Measurements from ENCODE around the gene DAO.

DAO gene

GRCh38 chr12:108876550-108876949 lies 3.3 kb upstream of the DAO start:
- DNase-seq = no peak

GRCh38 chr12:108881953-108882352 lies 2.1 kb downstream of the DAO start:
- no peak for DNase-seq

- DNase-seq = peak in 1 of 2 experiments; percentile 3
These were observed 4.5 kb downstream of the DAO start for GRCh38 chr12:108884116-108885012.

GRCh38 chr12:108886873-108887629 lies 7.2 kb downstream of the DAO start:
- DNase-seq = no peak

GRCh38 chr12:108888031-108888430 lies 8.1 kb downstream of the DAO start:
- DNase-seq = no peak

- no peak for DNase-seq
These were observed 10.3 kb downstream of the DAO start for GRCh38 chr12:108890208-108890607.

GRCh38 chr12:108895220-108895802 lies 15.4 kb downstream of the DAO start:
- DNase-seq = no peak

- DNase-seq = no peak
These were observed 16.4 kb downstream of the DAO start for GRCh38 chr12:108896336-108896735.

GRCh38 chr12:108896817-108897216 lies 16.9 kb downstream of the DAO start:
- no peak for DNase-seq

GRCh38 chr12:108899145-108899544 lies 19.3 kb downstream of the DAO start:
- DNase-seq = no peak

- DNase-seq = no peak
These were observed 25.8 kb downstream of the DAO start for GRCh38 chr12:108905725-108906124.

GRCh38 chr12:108906971-108907370 lies 27.1 kb downstream of the DAO start:
- DNase-seq = no peak

- no peak for DNase-seq
These were observed 28.0 kb downstream of the DAO start for GRCh38 chr12:108907839-108908351.

- no peak for DNase-seq
These were observed 30.4 kb downstream of the DAO start for GRCh38 chr12:108910336-108910735.

- no peak for DNase-seq
These were observed 32.0 kb downstream of the DAO start for GRCh38 chr12:108911915-108912314.

- no peak for DNase-seq
These were observed 32.5 kb downstream of the DAO start for GRCh38 chr12:108912361-108912760.

GRCh38 chr12:108914121-108914531 lies 34.2 kb downstream of the DAO start:
- no peak for DNase-seq

- DNase-seq = no peak
These were observed 35.8 kb downstream of the DAO start for GRCh38 chr12:108915632-108916133.

GRCh38 chr12:108916336-108916735 lies 36.4 kb downstream of the DAO start:
- DNase-seq = no peak

GRCh38 chr12:108918206-108918605 lies 38.3 kb downstream of the DAO start:
- DNase-seq = no peak

GRCh38 chr12:108918960-108919642 lies 39.2 kb downstream of the DAO start:
- DNase-seq = no peak

- DNase-seq = no peak
These were observed 42.1 kb downstream of the DAO start for GRCh38 chr12:108921946-108922345.

- no peak for DNase-seq
These were observed 43.0 kb downstream of the DAO start for GRCh38 chr12:108922918-108923317.
